ENCODE data around the gene HNRNPAB. TPM values are rescaled to one million over a fixed set of nuclear protein-coding genes. Genes with fewer than 3 reads are reported as not detected.

The HNRNPAB gene
- total and polyA plus RNA-seq, 9 of the 15 experiments (the other 6 are each of a cell fraction or from before 2014, with no cell fraction given): 34.6 to 425 (median 236) TPM

DNA sequence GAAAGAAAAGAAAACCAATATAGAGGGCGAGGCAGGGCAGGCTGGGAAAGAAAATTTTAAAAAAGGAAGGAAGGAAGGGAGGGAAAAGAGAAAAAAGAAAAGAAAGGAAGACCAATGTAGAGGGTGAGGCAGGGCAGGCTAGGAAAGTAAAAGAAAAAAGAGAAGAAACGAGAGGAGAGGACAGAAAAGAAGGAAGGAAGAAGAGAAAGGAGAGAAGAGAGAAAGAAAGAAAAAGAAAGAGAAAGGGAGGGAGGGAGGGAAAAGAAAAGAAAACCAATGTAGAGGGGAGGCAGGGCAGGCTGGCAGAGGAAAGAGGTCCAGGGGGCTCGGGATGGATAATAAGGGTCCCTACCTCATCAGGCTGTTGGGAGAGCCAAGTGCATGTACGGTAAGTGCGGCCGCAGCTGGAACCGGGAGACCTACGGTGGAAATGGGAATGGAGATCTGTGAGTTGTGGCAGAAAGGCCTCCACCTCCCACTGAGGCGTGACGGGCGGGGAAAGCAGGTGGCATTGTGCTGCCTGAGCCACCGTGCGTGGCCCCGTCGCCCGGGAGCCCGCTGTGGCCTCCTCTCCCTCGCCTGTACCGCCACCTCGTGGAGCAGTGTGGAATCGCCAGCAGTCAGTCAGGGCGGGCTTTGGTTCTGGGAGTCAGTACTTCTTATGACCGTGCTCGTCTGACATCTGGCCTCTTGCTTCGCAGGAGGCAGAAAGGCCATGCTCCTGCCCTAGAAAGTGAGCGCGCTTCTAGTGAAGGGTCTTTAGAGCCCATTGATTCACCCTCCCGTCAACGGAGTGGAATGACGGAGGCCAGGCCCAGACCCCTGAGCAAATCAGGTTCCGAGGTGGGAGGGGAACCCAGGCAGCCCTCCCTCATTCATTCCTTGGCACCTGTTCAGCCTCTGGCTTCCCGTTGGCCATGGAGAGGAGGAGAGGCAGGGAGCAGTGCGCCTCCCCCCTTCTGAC, 40.3 kb upstream of the HNRNPAB start (continued):
- TF ChIP-seq, protein P1, sequence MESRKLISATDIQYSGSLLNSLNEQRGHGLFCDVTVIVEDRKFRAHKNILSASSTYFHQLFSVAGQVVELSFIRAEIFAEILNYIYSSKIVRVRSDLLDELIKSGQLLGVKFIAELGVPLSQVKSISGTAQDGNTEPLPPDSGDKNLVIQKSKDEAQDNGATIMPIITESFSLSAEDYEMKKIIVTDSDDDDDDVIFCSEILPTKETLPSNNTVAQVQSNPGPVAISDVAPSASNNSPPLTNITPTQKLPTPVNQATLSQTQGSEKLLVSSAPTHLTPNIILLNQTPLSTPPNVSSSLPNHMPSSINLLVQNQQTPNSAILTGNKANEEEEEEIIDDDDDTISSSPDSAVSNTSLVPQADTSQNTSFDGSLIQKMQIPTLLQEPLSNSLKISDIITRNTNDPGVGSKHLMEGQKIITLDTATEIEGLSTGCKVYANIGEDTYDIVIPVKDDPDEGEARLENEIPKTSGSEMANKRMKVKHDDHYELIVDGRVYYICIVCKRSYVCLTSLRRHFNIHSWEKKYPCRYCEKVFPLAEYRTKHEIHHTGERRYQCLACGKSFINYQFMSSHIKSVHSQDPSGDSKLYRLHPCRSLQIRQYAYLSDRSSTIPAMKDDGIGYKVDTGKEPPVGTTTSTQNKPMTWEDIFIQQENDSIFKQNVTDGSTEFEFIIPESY (CRISPR knock-in tag; IDR thresholded peaks at IDR 0.05): peak; percentile 67
- TF ChIP-seq, protein P2, sequence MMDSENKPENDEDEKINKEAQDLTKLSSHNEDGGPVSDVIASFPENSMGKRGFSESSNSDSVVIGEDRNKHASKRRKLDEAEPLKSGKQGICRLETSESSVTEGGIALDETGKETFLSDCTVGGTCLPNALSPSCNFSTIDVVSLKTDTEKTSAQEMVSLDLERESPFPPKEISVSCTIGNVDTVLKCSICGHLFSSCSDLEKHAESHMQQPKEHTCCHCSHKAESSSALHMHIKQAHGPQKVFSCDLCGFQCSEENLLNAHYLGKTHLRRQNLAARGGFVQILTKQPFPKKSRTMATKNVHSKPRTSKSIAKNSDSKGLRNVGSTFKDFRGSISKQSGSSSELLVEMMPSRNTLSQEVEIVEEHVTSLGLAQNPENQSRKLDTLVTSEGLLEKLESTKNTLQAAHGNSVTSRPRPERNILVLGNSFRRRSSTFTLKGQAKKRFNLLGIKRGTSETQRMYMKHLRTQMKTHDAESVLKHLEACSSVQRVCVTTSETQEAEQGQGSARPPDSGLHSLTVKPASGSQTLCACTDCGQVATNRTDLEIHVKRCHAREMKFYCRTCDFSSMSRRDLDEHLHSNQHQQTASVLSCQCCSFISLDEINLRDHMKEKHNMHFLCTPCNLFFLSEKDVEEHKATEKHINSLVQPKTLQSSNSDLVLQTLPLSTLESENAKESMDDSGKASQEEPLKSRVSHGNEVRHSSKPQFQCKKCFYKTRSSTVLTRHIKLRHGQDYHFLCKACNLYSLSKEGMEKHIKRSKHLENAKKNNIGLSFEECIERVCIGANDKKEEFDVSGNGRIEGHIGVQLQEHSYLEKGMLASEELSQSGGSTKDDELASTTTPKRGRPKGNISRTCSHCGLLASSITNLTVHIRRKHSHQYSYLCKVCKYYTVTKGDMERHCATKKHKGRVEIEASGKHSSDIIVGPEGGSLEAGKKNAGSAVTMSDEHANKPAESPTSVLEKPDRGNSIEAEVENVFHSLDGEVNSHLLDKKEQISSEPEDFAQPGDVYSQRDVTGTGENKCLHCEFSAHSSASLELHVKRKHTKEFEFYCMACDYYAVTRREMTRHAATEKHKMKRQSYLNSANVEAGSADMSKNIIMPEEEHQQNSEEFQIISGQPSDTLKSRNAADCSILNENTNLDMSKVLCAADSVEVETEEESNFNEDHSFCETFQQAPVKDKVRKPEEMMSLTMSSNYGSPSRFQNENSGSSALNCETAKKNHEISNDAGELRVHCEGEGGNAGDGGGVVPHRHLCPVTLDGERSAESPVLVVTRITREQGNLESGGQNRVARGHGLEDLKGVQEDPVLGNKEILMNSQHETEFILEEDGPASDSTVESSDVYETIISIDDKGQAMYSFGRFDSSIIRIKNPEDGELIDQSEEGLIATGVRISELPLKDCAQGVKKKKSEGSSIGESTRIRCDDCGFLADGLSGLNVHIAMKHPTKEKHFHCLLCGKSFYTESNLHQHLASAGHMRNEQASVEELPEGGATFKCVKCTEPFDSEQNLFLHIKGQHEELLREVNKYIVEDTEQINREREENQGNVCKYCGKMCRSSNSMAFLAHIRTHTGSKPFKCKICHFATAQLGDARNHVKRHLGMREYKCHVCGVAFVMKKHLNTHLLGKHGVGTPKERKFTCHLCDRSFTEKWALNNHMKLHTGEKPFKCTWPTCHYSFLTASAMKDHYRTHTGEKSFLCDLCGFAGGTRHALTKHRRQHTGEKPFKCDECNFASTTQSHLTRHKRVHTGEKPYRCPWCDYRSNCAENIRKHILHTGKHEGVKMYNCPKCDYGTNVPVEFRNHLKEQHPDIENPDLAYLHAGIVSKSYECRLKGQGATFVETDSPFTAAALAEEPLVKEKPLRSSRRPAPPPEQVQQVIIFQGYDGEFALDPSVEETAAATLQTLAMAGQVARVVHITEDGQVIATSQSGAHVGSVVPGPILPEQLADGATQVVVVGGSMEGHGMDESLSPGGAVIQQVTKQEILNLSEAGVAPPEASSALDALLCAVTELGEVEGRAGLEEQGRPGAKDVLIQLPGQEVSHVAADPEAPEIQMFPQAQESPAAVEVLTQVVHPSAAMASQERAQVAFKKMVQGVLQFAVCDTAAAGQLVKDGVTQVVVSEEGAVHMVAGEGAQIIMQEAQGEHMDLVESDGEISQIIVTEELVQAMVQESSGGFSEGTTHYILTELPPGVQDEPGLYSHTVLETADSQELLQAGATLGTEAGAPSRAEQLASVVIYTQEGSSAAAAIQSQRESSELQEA (IDR thresholded peaks at IDR 0.05; ENCODE audit: low read depth): no peak
- TF ChIP-seq ZNF79 (CRISPR knock-in tag; IDR thresholded peaks at IDR 0.05; ENCODE audit: low read depth): no peak
- no peak for TF ChIP-seq TAF15 (IDR thresholded peaks at IDR 0.05; ENCODE audit: low read depth, low read length)
- TF ChIP-seq, protein P3, sequence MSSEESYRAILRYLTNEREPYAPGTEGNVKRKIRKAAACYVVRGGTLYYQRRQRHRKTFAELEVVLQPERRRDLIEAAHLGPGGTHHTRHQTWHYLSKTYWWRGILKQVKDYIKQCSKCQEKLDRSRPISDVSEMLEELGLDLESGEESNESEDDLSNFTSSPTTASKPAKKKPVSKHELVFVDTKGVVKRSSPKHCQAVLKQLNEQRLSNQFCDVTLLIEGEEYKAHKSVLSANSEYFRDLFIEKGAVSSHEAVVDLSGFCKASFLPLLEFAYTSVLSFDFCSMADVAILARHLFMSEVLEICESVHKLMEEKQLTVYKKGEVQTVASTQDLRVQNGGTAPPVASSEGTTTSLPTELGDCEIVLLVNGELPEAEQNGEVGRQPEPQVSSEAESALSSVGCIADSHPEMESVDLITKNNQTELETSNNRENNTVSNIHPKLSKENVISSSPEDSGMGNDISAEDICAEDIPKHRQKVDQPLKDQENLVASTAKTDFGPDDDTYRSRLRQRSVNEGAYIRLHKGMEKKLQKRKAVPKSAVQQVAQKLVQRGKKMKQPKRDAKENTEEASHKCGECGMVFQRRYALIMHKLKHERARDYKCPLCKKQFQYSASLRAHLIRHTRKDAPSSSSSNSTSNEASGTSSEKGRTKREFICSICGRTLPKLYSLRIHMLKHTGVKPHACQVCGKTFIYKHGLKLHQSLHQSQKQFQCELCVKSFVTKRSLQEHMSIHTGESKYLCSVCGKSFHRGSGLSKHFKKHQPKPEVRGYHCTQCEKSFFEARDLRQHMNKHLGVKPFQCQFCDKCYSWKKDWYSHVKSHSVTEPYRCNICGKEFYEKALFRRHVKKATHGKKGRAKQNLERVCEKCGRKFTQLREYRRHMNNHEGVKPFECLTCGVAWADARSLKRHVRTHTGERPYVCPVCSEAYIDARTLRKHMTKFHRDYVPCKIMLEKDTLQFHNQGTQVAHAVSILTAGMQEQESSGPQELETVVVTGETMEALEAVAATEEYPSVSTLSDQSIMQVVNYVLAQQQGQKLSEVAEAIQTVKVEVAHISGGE (CRISPR knock-in tag; IDR thresholded peaks at IDR 0.05): no peak
- TF ChIP-seq, protein P4, sequence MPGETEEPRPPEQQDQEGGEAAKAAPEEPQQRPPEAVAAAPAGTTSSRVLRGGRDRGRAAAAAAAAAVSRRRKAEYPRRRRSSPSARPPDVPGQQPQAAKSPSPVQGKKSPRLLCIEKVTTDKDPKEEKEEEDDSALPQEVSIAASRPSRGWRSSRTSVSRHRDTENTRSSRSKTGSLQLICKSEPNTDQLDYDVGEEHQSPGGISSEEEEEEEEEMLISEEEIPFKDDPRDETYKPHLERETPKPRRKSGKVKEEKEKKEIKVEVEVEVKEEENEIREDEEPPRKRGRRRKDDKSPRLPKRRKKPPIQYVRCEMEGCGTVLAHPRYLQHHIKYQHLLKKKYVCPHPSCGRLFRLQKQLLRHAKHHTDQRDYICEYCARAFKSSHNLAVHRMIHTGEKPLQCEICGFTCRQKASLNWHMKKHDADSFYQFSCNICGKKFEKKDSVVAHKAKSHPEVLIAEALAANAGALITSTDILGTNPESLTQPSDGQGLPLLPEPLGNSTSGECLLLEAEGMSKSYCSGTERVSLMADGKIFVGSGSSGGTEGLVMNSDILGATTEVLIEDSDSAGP (CRISPR knock-in tag; IDR thresholded peaks at IDR 0.05): no peak
- TF ChIP-seq NFIX (CRISPR knock-in tag; IDR thresholded peaks at IDR 0.05; ENCODE audit: low read depth): no peak
- no peak for TF ChIP-seq NR1H2 (CRISPR knock-in tag; IDR thresholded peaks at IDR 0.05)

Data from K562 (cell line).